NCI-H510A (cell line): Measurements from ENCODE around the gene RAD18.

Source experiments
- DNase-seq: peaks from one replicate; lab custom pipeline; 2025; lab: John Stamatoyannopoulos, UW

The RAD18 gene

DNA sequence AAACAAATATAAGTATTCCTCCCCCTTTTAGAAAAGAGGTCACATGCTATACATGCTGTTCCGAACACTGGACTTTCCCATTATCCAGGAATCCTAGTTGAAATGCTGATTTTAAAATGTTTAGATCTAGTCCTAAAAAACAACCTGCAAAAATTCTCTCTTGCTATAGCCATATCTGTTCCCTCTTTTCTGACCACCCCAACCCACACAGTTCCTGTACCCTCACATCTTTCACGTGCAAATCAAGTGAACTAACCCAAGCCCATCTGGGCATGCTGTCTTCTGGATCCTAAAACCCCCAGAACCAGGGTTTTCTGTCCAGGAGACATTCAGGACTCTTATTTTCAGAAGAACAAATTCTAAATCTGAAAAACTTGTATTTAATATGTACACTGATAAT lies 67.4 kb downstream of the RAD18 start:
- DNase-seq = no peak

DNA sequence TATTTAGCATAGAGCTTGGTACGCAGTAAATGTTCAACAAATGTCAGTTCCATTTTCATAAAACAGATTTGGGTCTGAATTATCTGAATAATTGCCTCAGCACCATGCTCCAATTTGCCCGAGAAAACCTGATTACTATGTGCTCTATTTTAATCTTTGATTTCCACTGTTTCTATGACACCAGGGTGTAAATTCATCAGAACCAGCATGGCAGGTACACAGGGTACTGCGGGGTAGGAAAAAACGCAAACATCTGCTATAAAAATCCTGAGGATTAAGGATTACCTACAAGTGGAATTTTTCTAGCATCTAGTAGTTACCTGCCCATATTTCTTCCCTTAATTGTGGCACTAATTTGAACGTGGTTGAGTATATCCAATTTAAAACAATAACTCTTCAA lies 70.3 kb downstream of the RAD18 start:
- no peak for DNase-seq

DNA sequence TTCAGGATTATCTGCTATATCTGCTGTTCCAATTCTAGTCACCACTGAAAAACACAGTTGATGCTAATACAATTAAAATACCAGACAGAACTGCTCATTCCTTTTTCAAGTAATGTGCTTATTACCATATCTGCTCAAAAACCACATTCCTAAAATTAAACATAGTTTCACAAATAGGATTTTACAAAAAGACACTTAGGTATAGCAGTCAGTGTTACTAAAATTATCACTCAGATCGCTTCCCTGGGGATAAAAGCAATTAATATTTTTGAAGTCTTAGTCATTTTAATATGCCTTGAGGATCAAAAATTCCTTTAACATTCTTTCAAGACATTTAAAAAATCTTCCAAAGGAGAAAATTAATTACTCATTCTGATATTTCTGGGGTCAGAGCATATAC lies 71.5 kb downstream of the RAD18 start:
- no peak for DNase-seq

DNA sequence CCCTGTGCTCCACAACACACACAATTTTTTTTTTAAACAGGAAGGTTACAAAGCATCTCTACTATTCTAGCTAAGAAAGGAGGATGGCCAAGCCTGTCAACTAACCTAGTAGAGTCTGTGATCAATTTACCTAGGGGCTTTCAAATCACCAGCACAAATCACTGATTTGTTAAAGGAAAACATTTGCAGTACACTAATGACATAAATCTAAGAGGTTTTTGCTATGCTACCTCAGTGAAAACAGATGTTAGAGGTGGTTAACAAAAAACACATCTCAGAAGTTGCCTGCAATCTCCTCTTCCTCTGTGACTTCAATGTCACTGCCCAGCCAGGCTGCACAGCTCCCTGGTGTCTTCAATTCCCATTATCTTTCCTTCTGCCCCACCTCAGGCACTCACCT lies 72.0 kb downstream of the RAD18 start:
- DNase-seq = no peak

DNA sequence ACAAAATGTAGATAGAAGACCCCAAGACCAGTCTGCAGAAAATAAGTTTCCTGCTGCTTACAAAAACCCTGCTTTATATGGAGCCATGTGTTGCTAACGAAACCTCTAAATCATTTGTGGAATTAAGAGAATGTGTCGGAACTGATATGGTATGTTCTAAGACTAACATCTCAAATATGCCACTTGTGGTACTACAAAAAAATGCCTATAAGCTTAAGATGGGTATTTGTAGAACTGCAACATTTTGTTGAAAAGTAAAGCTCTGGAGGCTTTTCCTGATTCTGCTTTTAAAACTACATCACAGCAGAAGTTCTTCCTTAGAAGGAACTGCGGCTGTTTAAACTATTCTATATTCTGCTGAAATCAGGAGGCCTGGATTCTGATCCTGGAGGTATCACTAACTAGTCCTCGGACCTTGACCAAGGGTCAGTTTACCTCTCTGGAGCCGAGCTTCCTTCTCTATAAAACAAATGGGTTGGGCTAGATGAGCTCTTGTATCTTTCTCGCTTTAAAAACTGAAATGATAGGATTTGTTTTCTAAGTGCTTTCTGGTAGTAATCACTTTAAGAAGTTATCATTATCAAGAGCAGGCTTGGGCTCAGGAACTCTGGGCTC lies 74.9 kb downstream of the RAD18 start:
- DNase-seq = no peak

DNA sequence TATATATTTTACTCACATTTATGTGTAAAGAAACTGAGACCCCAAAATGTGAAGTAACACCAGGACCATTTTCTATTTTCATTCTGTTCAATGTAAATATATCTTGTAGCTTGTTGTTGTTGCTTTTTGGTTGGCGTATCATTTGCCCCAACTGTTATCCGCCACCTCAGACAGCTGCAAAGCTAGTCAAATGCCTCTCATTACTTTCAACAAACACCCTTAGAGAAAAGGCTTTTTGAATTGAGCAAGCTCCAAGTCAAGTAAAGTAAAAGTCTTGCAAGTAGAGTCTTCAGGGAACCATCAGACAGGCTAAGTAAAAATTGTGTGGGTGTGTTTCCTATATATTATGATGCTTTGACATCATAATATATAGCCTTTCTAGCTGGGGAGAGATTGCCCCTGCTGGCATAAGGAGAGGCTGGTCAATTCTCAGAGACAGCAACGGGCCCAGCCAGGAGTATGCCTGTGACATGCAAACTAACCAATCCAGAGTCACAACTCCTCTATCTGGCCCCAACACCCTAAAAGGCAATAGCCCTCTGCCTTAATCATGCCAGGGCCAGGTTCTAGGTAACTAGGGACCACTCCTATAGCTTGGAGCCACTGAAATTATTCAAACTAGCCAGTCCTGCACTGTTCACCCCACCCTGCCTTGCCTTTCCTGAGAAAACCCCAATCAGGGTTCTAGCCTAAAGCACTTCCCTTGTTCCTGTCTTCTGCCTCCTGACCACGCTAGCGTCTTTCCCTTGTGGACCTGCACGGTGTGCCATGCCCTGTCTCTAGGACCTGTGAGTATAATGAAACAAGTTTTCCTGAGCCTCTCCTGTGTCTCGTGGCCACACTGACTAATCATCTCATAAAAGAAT lies 75.6 kb downstream of the RAD18 start:
- DNase-seq = no peak

DNA sequence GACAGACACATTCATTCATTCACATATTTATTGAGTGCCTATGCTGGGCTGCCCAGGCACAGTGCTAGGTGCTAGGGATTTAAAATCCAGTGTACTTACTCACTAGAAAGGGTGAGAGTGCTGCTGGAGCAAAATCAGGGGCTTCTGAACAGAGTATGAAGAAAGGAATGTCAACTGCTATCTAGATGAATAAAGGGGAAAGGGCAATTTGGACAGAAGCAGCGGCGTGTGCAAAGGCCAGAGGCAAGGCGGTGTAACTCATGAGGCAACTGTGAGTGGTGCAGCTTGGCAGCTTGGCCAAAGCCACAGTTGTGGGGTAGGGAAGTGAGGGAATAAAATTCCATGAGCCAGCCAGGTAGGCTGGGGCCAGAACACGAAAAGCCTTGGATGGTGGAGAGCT lies 76.7 kb downstream of the RAD18 start:
- DNase-seq = no peak

DNA sequence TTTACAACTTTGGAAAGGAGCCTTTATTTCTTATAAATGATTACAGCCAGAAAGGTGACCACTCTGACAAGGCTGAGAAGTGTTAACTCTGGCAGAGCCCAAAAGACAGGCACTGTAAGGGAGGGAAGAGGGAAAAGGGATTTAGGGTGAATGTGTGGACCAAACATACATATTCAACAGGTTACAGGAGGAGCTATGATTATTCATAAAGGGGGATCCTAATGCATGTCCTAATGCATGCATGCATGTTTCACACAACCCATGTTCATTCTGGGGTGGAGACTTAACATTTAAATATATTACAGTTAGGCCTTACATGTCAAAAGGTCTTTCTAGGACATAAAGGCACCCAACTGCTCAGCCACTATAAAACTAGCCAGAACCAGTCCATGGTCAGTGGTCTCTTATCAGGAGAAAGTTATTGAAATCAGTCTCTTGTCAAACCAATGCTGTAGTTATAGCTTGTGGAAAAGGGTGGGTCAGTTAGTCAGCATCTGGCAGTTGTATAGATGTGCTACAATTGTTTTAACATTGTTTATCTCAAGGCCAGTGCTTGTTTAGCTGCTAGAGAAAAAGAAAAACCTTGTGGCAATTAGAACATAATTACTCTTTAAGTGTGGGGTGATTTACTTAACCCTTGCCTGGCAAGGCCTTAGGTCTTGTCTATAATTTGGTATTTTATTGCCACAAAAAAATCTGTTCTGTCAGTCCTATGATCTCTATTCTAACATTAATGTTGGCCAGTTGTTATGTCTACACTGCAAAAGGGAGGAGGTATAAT lies 77.5 kb downstream of the RAD18 start:
- no peak for DNase-seq

DNA sequence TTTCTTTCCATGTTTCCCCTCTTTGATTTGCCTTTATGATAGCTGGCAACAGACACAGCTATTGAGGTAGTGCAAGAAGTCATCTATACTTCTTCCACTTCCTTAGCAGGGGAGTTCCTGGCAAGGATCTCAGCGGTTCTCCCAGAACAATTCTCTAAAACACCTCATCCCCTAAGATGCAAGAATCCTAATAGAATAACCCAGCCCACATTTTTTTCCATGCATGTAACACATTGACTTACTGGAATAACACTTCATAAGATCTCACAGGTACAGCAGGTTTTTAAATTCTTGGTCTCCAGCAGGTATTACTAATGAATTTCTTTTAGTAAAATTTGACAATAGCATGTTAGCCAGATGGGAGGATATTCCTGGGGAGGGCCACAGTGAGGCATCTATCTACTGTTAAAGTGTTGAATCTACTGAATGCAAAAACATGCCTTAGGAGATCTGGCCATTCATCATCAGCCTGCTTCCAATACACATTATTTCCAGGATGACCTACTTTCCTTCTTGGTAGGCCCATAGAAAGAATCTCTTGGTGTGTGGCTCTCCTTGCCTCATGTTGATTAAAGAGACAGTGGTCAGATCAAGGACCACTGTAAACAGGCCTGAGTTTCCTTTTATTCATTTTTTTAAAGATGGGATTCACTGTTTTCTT lies 78.5 kb downstream of the RAD18 start:
- DNase-seq = no peak

DNA sequence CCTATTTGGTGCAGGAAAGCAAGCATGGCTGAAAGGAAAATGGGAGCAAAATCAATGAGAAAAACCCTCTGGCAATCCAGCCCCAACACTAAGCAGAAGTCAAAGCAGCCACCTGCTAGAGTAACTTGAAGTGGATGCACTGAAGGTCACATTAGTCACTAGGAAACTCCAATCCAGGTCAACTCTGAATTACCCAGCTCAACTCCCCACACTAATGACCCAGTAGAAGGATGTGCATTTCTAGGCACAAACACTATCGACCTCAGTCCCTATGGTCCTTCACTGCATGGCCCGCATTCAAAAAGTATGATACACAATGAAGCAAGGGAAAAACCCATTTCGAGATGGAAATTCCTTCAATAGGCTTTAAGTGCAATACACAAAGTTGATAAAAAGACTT lies 80.6 kb downstream of the RAD18 start:
- no peak for DNase-seq

DNA sequence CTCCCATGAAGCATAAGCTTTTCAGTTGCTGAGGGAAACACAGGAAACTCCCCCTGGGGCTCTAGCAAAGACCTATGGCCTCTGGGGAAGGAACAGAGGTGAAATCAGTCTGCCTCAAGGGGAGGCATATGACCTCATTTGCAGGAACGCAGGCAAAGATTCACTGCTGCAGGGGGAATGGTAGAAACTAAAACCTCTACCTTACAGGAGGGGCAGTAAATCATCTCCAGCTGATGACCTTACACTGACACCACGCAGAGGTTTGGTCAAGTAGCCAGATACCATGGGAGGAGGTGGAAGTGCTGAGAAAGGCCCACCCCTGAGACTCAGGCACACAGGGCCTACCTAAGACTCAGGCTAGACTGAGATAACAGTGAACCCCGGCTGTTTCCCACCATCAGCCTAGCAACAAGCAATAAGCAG lies 81.1 kb downstream of the RAD18 start:
- DNase-seq = no peak

DNA sequence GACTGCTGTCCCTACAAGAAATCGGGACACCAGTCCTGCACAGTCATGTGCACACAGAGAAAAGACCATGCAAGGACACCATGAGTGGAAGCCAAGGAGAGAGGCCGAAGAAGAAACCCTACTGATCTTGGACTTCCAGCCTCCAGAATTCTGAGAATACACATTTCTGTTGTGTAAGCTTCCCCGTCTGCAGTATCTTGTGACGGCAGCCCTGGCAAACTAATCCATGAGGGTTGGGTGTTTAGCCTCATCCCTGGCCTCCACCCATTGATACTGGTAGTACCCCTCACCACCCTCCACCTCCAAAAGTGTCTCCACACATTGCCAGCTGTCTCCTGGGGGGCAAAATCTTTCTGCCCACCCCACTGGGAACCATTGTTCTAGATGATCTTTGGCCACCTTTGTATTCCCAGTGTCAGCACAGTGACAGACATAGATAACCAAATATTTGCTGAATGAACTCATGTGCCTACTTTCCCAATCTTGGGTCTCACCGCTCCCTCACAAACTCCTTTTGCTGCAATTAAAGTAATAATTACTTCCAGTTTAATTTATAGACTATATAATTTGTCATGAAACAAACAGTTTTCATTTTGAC lies 83.8 kb downstream of the RAD18 start:
- DNase-seq = no peak

DNA sequence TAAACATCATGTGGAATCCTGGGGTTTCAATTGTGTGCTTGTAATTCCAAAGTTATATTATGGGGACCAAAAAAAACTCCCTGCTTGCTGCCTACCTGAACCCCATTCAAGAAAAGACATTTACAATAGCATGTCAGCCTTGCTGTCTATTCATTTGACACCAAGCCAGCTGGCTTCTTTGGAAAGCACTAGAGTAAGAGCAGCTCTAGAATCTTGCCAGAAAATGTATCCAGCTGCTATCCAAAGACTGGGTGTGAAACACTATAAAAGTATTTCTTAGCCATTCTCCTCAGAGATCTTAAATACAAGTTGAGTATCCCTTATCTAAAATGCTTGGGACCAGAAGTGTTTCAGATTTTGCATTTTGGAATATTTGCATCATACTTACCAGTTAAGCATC lies 87.4 kb downstream of the RAD18 start:
- no peak for DNase-seq

DNA sequence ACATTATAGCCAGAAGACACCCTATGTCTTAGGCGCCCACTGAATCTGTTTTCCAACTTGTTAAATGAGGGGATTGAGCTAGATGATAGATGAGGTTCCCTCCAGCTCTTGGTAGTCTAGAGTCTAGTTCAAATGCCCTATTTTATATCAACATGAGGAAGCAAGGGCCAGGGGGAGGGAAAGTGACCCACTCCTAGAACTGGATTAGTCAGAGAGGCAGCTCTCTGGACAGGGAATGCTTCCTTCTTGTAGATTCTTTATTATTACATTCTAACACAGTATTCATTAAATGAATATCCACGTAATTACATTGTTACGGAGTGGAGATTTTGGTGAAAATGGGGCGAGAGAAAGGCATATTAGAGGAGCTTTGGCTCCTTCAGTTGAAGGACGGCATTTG lies 89.5 kb downstream of the RAD18 start:
- DNase-seq = no peak

DNA sequence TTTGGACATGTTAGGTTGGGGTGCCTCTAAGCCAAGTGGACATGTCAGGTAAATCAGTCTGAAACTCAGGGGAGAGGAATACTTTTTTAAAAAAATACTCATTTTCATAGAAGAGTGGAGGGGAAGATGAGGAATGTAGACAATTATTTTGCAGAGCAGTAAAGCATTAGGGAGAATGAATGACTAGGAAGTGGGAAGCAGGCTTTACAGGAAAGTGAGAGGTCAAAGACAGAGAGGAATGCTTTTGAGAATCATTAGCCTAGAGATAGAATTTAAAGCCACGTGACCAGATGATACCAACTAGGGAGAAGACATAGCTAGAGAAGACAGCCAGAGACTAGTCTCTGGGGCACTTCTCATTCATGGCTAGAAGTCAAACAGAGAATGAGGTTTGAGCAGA lies 91.0 kb downstream of the RAD18 start:
- DNase-seq = no peak

DNA sequence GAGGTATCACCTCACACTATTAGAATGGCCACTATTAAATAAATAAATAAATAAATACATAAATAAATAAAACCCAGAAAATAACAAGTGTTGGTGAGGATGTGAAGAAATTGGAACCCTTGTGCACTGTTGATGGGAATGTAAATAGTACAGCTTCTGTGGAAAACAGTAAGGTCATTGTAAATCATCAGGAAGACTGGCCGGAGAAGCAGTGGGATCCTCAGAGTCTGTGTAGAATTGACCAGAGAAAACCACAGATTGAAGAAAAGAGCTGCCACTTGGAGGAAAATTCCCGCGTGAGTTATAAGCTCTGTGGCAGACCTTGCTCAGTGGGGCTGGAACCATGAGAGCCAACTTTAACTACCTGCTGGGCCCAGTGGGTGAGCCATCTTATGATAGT lies 92.0 kb downstream of the RAD18 start:
- DNase-seq = no peak

DNA sequence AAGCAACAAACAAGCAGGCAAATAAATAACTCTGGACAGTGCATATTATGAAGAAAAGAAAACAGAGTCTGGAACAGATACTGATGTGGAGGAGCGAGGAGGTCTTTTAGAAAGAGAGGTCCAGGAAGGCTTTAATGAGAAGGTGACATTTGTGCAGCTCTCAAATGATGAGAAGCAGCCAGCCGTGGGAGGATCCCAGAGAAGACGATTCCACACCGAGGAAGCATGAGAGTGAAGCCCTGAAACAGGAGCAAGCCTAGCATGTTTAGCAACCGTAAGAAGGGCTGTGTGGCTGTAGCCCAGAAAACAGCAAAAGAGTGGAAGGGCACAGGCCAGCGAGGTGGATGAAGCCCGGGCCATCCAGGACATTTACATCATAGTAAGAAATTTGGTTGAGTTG lies 93.1 kb downstream of the RAD18 start:
- DNase-seq = no peak

DNA sequence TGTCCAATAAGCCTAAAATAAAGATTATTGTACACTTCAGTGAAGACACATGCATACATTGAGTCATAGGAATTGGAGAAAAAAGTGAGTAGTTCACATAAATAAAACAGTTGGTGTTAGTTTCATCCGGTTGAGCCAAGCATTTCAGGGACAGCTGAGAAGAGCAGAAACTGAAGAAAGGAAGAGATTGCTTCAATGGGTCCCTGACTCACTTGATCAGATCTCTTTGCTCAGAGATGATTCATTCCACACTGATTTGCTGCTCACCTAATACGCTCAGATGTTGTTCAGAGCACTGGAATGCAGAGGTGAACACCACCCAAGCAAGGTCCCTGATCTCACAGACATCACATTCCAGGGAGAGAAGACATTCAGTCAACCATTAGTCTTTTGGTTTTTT lies 93.7 kb downstream of the RAD18 start:
- DNase-seq = no peak

DNA sequence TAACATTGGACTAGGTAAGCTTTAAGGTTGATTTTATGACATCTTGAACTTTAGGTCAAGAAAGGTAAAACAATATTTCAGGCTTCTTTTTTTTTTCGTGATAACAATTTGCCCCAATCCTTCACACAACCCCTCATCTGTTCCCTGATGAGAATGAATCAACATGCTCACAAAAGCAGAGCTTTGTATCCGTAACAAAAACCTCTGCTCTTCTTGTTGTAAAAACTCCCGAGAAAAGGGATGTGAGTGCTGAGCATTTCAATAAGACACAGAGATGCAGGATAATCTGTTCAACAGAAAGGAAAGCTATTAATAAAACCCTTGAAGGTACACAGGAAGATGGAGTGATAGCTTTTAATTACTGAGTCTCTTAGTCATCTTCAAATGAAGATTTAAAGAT lies 94.3 kb downstream of the RAD18 start:
- no peak for DNase-seq

DNA sequence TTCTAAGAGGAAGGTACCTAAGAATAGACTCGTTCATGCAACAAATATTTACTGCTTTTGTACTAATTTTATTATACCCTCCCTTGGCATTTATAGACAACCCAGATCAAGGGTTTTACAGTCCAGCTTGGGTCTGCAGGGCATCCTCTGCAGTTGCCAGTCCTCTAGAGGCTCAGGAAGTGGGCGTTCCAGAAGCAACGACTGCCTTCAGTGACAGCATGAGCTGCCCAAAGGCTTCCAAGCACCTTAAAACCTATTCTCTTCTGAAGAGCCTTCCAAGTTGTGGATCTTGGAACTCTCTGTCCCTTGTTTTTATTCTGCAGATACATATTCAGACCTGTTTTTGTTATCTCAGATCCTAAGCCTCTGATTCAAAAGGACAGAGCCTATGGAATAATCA lies 95.6 kb downstream of the RAD18 start:
- DNase-seq = no peak

DNA sequence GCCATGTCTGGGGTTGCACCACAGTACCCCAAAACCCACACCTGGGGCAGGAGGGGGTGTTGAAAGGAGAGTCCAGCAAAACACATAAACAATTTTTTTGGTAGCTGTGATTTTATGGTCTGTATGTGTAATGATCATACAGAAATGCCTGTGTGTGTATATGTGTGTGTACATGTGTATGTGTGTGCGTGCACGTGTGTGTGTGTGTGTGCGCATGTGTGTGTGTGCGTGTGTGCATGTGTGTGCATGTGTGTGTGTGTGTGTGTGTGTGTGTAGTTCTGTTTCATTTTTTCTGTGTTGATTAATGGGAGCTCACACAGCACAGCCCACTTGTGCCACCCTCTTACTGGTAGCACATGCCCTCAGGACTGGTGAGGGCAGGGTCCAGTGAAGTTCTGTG lies 97.6 kb downstream of the RAD18 start:
- DNase-seq = no peak
